GM18873 (cell line): Measurements from ENCODE around the gene LARGE1.

Experiments
- ATAC-seq: cut with Tn5 transposase; IDR thresholded peaks from one replicate; pipeline ENCODE4 v1.9.1; 2021; ENCODE audit warnings: mild to moderate bottlenecking, moderate library complexity, moderate number of reproducible peaks; ENCODE audit not compliant: unreplicated experiment, low FRiP score

Gene LARGE1

DNA sequence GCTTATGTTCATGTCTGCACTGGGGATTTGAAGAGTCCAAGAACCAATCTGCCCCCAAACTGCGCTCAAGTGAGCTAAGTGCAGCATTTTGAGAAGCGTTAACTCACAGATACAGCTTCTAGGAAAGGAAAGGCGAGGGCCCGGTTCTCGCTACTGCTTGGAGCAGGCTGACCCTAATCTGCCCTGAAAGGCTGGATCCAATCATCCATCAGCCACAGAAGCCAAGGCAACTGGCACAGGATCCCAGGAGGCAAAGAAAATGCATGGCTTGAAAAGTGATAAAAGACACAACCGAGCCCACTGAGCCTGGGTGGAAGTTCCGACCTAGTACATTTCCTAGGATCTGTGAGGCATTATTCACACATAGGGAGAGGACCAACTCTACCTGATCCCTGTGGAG lies 174.8 kb downstream of the LARGE1 start:
- ATAC-seq, result no peak

DNA sequence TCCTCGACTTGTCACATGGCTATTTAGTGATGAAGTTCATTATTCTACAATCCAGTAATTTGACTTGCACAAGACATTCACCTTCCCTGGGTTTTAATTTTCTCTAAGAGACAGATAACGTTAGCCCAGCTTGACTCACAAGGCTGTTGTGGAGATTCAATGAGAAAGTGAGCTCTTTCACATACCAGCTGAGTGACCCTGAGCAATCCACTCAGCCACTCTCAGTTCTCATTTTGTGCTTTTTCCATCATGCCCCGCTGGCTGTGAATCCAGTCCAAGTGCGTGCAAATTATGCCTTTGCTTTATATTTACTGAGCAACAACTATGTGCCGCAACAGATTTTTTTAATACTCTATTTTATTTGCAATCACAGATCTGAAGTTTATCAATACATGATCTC lies 176.5 kb downstream of the LARGE1 start:
- no peak for ATAC-seq

DNA sequence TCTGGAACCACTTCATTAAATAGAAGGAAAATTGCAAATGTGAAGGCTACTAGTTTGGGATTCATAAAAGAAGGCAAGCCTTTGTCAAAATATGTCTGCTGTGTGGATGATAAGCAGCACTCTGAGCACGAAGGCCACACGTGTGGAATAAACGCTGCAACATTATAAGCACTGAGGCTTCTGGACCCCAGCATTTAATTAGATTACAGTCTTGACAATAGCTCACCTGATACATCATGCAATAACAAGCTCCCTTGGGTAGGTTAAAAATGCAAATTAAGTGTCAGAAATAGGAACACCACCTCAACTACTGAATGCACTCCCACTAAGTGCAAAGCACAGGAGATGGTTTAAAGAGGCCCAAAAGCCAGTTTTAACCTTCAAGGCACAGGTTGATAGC lies 179.3 kb downstream of the LARGE1 start:
- ATAC-seq, result no peak

DNA sequence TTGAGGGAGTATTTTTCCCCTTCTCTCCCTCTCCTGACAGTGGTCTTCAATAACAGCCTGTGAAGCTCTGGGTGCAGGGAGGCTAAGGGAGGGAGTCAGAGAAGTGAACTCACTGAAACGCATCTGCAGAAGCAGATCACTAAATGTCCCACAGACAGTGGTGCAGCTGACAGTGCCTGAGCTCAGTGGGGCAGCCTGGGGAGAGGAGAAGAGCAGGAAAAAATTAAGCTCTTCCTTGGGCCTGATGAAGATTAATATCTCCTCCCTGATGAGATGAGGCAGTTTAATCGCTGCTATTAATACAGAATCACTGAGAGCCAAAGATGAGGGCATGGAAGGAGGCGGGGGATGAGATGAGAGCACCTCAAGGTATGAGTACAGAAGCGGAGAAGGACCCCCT lies 180.8 kb downstream of the LARGE1 start:
- ATAC-seq, result no peak

DNA sequence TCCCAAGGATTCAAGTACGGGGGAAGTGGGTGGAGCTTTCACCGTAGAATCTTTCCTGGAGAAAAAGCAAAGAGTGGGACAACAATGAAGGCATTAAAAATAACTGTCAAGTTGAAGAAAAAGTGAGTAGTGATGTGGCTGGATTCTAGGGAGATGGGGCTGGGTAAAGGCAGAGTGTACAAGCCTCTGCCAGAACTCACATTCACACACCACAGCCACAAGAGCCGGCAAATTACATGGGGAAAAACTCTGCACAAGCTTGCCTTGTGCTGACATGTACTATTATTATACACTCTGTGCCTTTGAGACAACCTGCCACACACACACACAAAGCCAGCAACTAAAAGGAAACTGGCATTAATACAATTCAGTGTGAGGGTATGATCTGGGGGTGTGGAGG lies 182.6 kb downstream of the LARGE1 start:
- no peak for ATAC-seq

DNA sequence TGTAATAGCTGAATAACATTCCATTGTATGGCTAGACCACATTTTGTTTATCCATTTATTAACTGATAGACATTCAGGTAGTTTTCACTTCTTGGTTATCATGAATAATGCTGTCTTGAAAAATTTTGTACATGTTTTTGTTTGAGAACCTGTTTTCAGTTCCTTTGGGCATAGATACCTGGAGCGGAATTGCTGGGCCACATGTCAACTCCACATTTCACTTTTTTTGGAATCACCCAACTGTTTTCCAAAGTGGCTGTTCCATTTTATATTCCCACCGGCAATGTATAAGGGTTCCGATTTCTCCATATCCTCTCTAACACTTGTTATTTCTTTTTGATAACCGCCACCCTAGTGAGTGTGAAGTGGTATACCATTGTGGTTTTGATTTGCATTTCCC lies 184.3 kb downstream of the LARGE1 start:
- no peak for ATAC-seq

DNA sequence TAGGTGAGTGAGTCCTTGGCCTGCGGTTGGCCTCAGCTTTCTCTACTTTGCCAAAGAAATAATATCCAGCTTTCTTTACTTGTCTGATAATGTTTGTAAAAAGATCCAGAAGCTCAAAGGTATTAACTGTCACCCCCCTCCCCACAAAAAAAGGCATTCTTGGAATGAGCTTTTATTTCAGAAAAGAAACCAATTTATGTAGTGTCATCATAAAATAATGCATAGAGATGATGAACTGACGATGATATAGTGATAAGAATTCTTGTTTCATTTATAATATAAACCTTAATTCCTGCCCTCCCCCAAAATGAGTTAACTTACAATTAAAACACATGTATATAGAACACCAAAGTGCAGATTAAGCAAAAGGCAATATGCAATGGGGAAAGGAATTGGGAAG lies 191.4 kb downstream of the LARGE1 start:
- no peak for ATAC-seq

DNA sequence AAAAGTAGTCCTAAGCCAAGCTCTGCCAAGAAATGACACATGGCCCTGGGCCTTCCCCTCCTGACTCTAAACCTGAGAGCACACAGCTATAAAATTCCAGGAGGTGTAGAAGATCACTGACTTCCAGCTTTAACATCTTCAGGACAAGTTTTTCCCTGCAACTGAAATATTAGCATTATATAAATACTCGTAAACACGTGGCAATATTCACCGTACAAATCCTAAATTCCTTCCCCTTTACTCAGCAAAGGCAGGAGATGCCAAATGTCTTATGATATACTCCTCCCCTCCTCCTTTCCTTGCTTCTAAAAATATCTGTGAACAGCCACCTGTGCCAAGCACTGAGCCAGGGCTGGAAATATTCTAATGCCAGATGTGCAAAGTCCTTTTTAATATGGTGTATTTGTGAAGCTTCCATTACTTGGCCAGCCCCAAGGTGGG lies 194.0 kb downstream of the LARGE1 start:
- no peak for ATAC-seq

DNA sequence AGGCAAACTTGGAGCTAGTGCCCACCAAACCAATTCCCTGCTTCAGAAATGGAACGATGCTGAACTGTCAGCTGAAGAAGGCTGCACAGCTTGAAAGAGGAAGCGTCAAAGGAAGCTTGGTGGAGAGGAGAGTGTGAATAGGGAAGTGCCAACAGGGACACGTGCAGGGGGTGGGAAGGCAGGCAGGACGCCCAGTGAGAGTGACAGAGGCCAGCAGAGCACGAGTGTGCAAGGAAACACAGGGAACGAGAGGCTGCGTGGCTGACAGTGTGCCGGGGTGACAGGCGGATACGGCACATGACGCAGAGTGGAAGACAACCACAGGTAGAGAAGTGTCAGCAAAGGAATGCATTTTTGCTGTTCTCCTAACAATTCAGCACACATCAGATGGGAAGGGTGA lies 196.4 kb downstream of the LARGE1 start:
- no peak for ATAC-seq

DNA sequence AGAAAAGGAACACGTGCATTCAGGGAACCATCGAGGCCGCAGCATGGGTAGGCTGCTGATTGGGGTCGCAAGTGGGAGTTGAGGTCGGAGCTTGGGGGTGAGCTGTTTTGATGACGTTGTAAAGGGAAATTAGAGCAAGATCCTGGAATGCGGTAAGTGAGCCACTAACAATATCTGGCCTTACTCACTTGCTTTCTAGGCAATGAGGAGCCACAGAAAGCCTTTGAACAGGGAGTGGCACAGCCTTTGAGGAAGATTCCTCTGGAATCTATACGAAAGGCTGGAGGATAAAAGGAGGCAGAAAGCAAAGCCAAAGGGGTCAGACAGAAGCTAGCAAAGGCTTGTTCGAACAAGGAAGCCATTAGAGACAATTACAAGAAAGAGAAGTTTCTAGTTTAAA lies 197.5 kb downstream of the LARGE1 start:
- no peak for ATAC-seq

DNA sequence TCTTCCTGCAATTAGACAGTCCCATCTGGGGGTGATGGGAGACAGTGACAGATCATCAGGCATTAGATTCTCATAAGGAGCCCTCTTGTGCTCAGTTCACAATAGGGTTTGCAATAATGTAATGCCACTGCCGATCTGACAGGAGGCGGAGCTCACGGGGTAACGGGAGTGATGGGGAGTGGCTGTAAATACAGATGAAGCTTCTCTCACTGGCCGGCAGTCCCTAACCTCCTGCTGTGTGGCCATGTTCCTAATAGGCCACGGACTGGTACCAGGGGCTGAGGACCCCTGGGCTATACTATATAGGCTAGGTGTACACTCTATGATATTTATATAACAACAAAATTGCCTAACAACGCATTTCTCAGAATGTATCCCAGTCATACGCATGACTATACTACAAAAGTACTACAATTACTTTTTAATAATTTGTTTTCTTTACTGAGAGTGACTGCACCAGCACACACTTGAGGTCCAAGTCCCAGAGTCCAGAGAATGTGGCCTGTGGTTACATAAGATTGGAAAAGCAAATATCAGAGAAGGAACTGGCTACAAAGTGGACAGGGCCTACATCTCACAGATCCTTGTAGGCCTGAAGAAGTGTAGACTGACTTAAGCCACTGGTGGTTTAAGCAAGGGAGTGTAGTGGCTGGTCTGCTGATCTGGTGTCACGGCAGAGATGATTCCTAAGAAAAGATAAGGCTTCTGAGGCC lies 200.0 kb downstream of the LARGE1 start:
- no peak for ATAC-seq

DNA sequence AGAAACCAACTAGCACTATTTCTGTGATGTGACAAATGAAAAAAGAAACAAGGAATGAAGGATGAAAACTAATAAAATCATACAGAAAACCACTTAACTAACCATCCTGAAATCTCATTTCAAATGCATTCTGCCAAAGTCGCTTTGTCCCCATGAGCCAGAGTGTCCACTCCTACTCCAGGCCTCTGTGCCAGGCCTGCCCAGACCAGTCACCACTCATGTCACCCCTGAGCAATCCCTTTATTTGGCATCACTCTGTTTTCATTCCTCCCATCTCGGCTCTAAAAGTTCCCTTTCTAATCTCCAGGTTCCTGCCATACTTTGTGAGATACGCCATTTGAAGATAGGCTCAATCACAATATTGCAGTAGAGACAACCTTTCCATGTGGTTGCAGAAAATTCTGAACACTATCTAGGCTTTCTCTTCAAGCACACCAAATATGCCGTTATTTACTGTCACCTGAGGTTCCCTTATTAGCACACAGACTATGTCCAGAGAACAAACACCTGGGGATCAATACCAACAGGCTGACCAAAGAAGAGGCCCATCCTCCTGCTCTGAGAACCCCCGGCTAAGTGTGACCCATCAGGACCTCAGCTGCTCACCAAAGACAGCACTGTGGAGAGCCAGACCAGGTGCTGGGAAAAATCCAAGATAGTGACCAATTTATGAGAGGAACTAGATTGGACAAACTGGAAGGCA lies 202.4 kb downstream of the LARGE1 start:
- ATAC-seq, result no peak

DNA sequence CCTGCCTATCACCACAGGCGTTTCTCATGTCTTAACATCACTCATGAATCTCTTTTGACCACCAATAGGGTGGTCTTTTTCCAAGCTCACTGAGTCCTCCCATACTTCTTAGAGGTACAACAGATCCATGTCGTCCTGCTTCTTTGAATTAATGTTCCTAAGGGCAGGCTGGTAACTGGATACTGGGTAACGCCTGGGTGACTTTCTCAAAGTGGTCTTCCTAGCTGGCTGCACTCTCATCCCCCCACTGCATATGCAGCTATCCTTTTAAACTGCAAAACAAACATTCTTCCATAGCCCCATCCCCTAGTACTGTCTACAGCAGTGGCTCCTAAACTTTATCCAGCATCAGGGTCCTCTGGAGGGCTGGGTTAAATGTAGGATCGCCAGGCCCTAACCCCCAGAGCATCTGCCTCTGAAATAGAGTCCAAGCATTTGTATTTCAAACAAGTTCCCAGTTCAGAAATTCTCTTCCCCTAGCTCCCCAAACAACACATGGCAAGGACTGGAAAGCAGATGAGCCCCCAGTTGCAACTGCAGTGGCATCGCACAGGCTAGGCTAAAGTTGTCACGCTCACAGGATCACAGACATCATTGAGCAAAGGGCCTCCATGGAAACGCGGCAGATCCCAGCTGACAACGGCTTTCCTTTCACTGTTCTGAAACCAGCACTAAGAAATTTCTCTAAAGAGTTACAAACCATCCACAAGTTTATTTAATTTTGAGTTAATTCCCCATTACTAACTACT lies 204.9 kb downstream of the LARGE1 start:
- ATAC-seq, result no peak

DNA sequence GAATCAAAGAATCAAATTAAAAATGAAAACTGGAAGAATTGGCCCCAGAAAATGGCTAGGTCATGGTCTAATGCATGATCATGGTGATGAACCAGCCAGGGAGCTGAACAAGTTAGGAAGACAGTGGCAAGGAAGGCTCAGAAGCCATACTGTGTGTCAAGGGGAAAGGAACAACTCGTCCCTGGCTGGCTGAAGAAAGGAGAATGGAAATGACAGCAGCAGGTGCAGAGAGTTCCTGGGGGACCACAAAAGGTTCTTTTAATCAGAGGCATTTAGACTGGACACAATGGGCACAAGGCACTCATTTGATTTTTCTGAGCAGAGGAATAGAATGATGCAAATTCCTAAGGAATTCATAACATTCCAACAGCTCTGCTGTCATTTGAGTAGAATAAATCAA lies 209.9 kb downstream of the LARGE1 start:
- no peak for ATAC-seq

DNA sequence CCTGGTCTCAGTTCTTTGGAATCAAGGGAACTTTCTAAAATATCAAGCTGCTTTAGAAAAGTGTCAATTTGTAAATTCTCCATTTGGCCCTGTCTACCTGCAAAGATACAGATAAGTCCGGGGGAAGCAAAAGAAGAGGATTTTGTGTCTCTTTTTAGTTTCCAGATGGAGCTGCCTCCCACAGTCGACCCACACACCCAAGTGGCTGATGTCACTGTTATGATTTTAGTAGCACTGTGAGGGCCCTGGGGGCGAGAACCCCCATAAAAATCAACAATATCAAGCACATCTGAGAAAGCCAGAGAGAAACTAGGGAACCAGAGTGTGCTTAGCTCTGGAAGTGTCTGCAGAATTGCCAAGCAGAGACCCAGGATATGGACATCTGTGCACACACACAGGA lies 212.7 kb downstream of the LARGE1 start:
- ATAC-seq, result no peak

DNA sequence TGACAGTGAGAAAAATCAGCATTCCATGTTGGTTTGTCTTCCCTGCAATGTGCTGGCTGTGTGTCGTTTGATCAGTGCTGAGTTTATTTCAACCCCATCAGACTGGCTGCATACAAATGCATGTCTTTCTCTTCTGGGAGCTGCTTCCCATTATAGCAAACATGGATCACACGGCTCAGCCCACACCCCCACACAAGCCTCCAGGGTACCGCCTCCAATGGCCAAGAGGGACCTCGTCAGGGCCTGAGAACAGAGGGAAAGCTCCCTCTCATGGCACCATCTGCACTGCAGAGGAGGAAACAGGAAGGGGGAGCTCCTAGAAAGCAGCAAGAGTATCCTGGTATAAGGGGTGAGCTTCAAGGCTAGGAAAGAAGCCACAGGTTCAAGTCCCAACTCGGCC lies 214.2 kb downstream of the LARGE1 start:
- no peak for ATAC-seq

DNA sequence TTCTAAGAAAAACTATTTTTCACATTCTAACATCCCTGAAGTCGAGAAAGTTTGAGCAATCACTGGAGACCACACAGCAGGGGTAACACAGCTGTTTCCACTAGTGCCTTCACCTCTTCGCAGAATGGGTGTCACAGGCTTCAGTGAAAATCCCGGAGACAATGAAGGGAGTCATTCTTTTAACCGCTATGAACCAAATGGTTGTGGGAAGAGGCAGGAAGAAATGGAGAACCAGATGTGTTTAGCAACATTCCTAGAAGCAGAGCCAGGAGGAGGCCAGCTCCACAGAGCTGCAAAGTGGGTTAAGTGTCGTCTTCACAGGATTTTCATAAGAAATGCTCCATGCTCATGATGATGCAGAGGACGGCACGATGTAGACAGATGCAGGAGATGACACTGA lies 221.1 kb downstream of the LARGE1 start:
- no peak for ATAC-seq

DNA sequence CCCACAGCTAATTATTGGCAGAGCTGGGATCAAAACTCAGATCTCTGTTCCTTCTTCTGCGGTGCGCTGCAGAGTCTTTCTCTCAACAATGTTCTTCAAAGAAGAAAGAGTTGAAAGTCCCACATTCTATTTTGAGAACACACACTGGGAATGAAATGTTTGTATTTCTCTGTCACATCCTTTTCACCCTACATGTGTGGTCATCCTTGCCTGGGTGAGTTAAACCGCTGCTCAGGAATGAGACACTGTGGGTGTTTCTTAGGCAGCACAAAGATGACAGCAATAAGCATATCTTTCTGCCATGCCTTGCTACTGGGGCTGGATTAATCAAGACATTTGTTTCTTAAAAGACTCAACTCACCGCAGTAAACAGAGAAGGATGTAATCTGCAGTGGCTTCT lies 222.6 kb downstream of the LARGE1 start:
- no peak for ATAC-seq

DNA sequence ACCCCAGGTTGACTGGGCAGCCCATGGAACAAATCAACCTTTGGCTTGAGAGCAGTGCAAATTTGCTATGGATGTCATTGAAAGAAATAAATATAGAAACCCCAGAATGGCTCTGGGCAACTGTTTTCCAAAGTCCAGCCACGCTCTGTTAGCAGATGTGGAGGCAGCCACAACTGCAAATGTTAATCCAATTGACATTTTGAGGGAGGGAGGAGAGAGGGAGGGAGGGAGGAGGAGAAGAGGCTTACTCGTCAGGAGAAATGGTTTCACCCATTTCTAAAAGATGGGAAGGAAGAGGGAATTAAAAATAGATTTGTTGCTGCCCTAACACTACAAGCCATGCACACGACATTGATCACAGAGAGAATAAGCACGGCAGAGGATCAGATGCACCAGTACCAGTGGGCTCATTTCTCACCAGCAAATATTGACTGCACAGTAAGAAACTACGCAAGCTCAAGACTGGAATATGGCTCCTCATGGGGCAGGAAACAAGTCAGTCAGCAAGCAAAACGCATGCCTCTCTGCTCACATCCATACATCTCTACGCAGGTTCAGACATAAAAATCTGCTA lies 229.1 kb downstream of the LARGE1 start:
- no peak for ATAC-seq

DNA sequence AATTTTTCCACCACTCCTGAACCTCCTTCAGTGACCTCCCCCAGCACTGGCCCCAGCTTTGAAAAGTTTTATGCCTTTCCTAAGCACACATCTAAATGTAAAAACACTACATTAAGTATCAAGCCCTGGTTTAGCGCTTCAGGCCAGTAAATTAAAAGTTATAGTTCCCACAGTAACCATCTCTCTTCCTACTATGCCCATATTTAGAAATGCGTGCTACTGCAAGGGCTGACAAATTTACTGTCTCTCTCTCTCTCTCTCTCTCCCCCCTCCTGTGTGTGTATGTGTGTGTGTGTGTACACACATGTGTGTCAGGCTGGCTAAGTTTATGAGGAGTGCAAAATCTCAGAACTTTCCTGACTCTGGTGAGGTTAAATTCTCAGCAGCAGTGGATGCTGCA lies 231.4 kb downstream of the LARGE1 start:
- no peak for ATAC-seq

DNA sequence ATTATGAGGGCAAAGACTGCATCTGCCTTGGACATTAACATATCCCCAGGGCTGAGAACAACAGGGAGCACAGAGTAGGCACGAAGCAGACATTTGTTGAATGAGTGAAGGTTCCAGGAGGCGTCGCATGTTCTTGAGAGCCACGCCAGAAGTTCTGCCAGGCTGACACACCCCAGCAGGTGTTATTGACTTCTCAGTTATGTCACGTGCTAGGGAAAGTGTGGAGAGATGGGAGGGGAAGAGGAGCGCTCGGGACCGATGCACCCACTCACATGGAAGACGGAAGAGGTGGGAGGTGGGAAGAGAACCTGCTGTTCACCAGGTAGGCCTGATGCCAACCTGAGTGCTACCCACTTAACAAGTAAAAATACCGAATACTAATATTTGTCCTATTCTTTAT lies 232.8 kb downstream of the LARGE1 start:
- ATAC-seq, result no peak
